Hepatocyte (in vitro differentiated cells): ENCODE measurements around the gene TCEAL4. TPM values are rescaled to one million over a fixed set of nuclear protein-coding genes. Genes with fewer than 3 reads are reported as not detected.
"Not testable (repeated sequence)": the region's sequence is repeated elsewhere in the genome, so short reads cannot be mapped to it uniquely, and the experiment has no call there.

Experiments used
- DNase-seq: peaks from one replicate; pipeline ENCODE4 v3.0.0-alpha.2; 2016; ENCODE audit warnings: low spot score
- H2AFZ ChIP-seq: fragments of 200-600 bp; sonication (generic); 2 replicates; pipeline ENCODE4 v1.6.0; 2016; ENCODE audit warnings: antibody characterized with exemption, mild to moderate bottlenecking
- H3K27ac ChIP-seq: fragments of 200-600 bp; sonication (generic); 2 replicates; pipeline ENCODE4 v1.5.1; 2016; ENCODE audit warnings: mild to moderate bottlenecking
- H3K27me3 ChIP-seq: fragments of 200-600 bp; sonication (generic); 2 replicates; pipeline ENCODE4 v1.6.1; 2016
- H3K36me3 ChIP-seq: fragments of 200-600 bp; sonication (generic); replicated peaks from 2 replicates; pipeline ENCODE4 v1.5.1; 2016; ENCODE audit warnings: low read depth; ENCODE audit not compliant: insufficient read depth
- H3K4me1 ChIP-seq: fragments of 200-600 bp; sonication (generic); 2 replicates; pipeline ENCODE4 v1.5.1; 2016; ENCODE audit warnings: mild to moderate bottlenecking, moderate library complexity; ENCODE audit not compliant: insufficient read depth
- H3K4me2 ChIP-seq: fragments of 200-600 bp; sonication (generic); 2 replicates; pipeline ENCODE4 v1.6.0; 2016
- H3K4me3 ChIP-seq: fragments of 200-600 bp; sonication (generic); 2 replicates; pipeline ENCODE4 v1.5.1; 2016; ENCODE audit warnings: mild to moderate bottlenecking
- H3K79me2 ChIP-seq: fragments of 200-600 bp; sonication (generic); 2 replicates; pipeline ENCODE4 v1.6.0; 2017; ENCODE audit warnings: mild to moderate bottlenecking
- H3K9me2 ChIP-seq: fragments of 200-600 bp; sonication (generic); replicated peaks from 2 replicates; pipeline ENCODE4 v1.6.0; 2017; ENCODE audit warnings: mild to moderate bottlenecking; ENCODE audit not compliant: insufficient read depth
- H3K9me3 ChIP-seq: fragments of 200-600 bp; sonication (generic); 2 replicates; pipeline ENCODE4 v1.5.1; 2016; ENCODE audit warnings: low read depth, mild to moderate bottlenecking
- H4K20me1 ChIP-seq: fragments of 200-600 bp; sonication (generic); 2 replicates; pipeline ENCODE4 v1.6.0; 2016; ENCODE audit warnings: mild to moderate bottlenecking; ENCODE audit not compliant: insufficient read depth, poor library complexity, severe bottlenecking
- CTCF ChIP-seq: fragments of 200-600 bp; sonication (generic); IDR thresholded peaks from 2 replicates; pipeline ENCODE4 v1.5.1; 2016; ENCODE audit warnings: antibody characterized with exemption, mild to moderate bottlenecking; ENCODE audit not compliant: poor library complexity
- EZH2 ChIP-seq: fragments of 200-600 bp; sonication (generic); IDR thresholded peaks from 2 replicates; pipeline ENCODE4 v1.6.1; 2016; ENCODE audit warnings: antibody characterized with exemption, mild to moderate bottlenecking, borderline replicate concordance
- EZH2phosphoT487 ChIP-seq: fragments of 200-600 bp; sonication (generic); IDR thresholded peaks from one replicate; pipeline ENCODE4 v1.6.1; 2018; ENCODE audit warnings: antibody characterized with exemption, mild to moderate bottlenecking, low read depth, moderate library complexity; ENCODE audit not compliant: unreplicated experiment, severe bottlenecking
- WGBS: methylation state at CpG from one replicate; pipeline ENCODE4 v1.1.6; 2016; ENCODE audit warnings: low lambda C conversion rate; ENCODE audit errors: missing lambda C conversion rate; 5-methylcytosine and 5-hydroxymethylcytosine counted together
- polyA plus RNA-seq: library from polyadenylated mRNA; unstranded; fragments of >200 nt; fragmentation: Nextera tagmentation; extraction: Ambion mirVana; gene quantifications from 2 replicates; pipeline ENCODE4 v1.2.1, GENCODE V29; 2016
- total RNA-seq: library from RNA; depleted of rRNA; stranded (reverse); fragments of >200 nt; gene quantifications from 2 replicates; pipeline ENCODE4 v1.2.3, GENCODE V29; 2014

The TCEAL4 gene
- total and polyA plus RNA-seq, 2 experiments from 2014 or later, result 84.2 to 171 TPM

GRCh38 chrX:103573202-103573601 is 12.1 kb upstream of the TCEAL4 start:
- Histone ChIP-seq H2AFZ (no peak overlapping the region), H3K36me3 (no peaks in the 10 kb centered on the region), H3K27ac (no peak overlapping the region), H4K20me1 (no peaks in the 10 kb centered on the region), H3K4me3 (no peak overlapping the region), H3K27me3 (no peaks in the 10 kb centered on the region), H3K79me2 (no peaks in the 10 kb centered on the region), H3K4me1 (no peaks in the 10 kb centered on the region), H3K4me2 (no peak overlapping the region), H3K9me2 (no peaks in the 10 kb centered on the region), H3K9me3 (no peaks in the 10 kb centered on the region)
- TF ChIP-seq EZH2, result no peak
- TF ChIP-seq EZH2phosphoT487, result no peak
- no peak for TF ChIP-seq CTCF
- no peak for DNase-seq
- 83% methylated on average over 1 of the region's 1 CpG for WGBS

DNA sequence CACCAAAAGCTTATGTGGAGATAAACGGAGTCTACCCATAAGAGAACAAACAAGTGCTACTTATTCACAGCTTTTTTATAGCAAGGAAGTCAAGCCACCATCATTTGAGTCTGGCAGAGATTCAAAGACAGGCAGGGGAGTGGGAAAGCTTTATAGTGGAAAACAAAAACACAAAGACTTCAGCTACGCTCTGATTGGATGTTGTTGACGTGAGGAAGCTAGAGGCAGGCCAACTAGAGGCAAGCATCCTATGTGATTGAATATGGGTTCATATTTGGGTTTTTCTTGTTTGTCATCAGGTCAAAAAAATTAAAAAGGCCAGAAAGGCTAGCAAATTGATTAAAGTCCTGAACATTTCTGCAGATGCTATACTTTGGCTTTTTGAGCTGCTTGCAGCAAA is 719 bp upstream of the TCEAL4 start:
- WGBS, result 69% methylated on average over 3 of the region's 3 CpGs
- Histone ChIP-seq H3K4me3 (no peak overlapping the region), H3K9me3 (no peaks in the 10 kb centered on the region), H4K20me1 (no peaks in the 10 kb centered on the region), H3K79me2 (peaks cover 15% of the 10 kb centered on the region), H3K36me3 (no peaks in the 10 kb centered on the region), H3K27me3 (no peaks in the 10 kb centered on the region), H2AFZ (peak overlapping the region; percentile 45), H3K4me1 (no peaks in the 10 kb centered on the region), H3K9me2 (no peaks in the 10 kb centered on the region), H3K27ac (no peak overlapping the region), H3K4me2 (peak overlapping the region; percentile 77)
- TF ChIP-seq CTCF (no peak), EZH2phosphoT487 (no peak), EZH2 (no peak)
- DNase-seq, result no peak

- H3K4me3 ChIP-seq, result peak overlapping the region; percentile 66
- H3K27ac ChIP-seq, result peak overlapping the region; percentile 87
- H3K36me3 ChIP-seq, result no peaks in the 10 kb centered on the region
- WGBS, result 51% methylated on average over 5 of the region's 5 CpGs
- H4K20me1 ChIP-seq, result no peaks in the 10 kb centered on the region
- H3K9me2 ChIP-seq, result no peaks in the 10 kb centered on the region
- H3K4me2 ChIP-seq, result peak overlapping the region; percentile 77
- no peak for TF ChIP-seq EZH2
- no peak for TF ChIP-seq EZH2phosphoT487
- TF ChIP-seq CTCF, result no peak
- peaks cover 15% of the 10 kb centered on the region for H3K79me2 ChIP-seq
- no peaks in the 10 kb centered on the region for H3K9me3 ChIP-seq
- DNase-seq, result peak; percentile 15
- no peak overlapping the region for H2AFZ ChIP-seq
- H3K4me1 ChIP-seq, result no peaks in the 10 kb centered on the region
- no peaks in the 10 kb centered on the region for H3K27me3 ChIP-seq
These were observed 965 bp downstream of the TCEAL4 start for GRCh38 chrX:103586314-103586646.

DNA sequence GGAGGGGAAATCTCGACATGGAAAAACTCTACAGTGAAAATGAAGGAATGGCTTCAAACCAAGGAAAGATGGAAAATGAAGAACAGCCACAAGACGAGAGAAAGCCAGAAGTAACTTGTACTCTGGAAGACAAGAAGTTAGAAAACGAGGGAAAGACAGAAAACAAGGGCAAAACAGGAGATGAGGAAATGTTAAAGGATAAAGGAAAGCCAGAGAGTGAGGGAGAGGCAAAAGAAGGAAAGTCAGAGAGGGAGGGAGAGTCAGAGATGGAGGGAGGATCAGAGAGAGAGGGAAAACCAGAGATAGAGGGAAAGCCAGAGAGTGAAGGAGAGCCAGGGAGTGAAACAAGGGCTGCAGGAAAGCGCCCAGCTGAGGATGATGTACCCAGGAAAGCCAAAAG is 1.3 kb downstream of the TCEAL4 start:
- Histone ChIP-seq H3K9me2 (no peaks in the 10 kb centered on the region), H3K36me3 (no peaks in the 10 kb centered on the region), H2AFZ (no peak overlapping the region), H3K9me3 (no peaks in the 10 kb centered on the region), H4K20me1 (no peaks in the 10 kb centered on the region), H3K27ac (peak overlapping the region; percentile 87), H3K4me3 (no peak overlapping the region), H3K4me2 (peak overlapping the region; percentile 77), H3K4me1 (no peaks in the 10 kb centered on the region), H3K27me3 (no peaks in the 10 kb centered on the region), H3K79me2 (peaks cover 15% of the 10 kb centered on the region)
- DNase-seq, result no peak
- WGBS, result 73% methylated on average over 4 of the region's 4 CpGs
- TF ChIP-seq CTCF (no peak), EZH2 (no peak), EZH2phosphoT487 (no peak)

- not testable (repeated sequence) for H3K27me3 ChIP-seq, H2AFZ ChIP-seq, H3K4me2 ChIP-seq, H3K36me3 ChIP-seq, H3K79me2 ChIP-seq, H3K4me3 ChIP-seq, H3K9me3 ChIP-seq, H3K4me1 ChIP-seq, H3K27ac ChIP-seq, H3K9me2 ChIP-seq, H4K20me1 ChIP-seq, DNase-seq
- WGBS, result 100% methylated on average over 1 of the region's 1 CpG
These were observed 7.0 kb downstream of the TCEAL4 start for GRCh38 chrX:103592295-103592694.

- H3K4me2 ChIP-seq, DNase-seq, H2AFZ ChIP-seq, H3K9me3 ChIP-seq, H3K36me3 ChIP-seq, H3K9me2 ChIP-seq, H3K27me3 ChIP-seq, H3K4me3 ChIP-seq, H3K79me2 ChIP-seq, H3K27ac ChIP-seq, H3K4me1 ChIP-seq, H4K20me1 ChIP-seq: not testable (repeated sequence)
- 95% methylated on average over 6 of the region's 6 CpGs for WGBS
These were observed 9.9 kb downstream of the TCEAL4 start for GRCh38 chrX:103595202-103595601.
